PC-3 (cell line): ENCODE data around the gene SPIN4. TPM values are rescaled to one million over a fixed set of nuclear protein-coding genes. Genes with fewer than 3 reads are reported as not detected.

Source experiments
- ATAC-seq: fragments of 200-7000 bp; cut with Tn5 transposase; 2 replicates; pipeline ENCODE4 v1.9.1; 2020; ENCODE audit warnings: mild to moderate bottlenecking, moderate library complexity
- BruUV-seq: library from RNA; stranded (reverse); fragments of 400-500 nt; replicated peaks from 2 replicates; lab custom pipeline; 2021; lab: Mats Ljungman, UMichigan
- CTCF ChIA-PET: fragments of 300-600 bp; sonication (Branson Sonifier 250); formaldehyde crosslinking; loops from one replicate; lab custom pipeline; 2022; ENCODE audit warnings: antibody characterized with exemption; lab: Charles Lee
- POLR2A ChIA-PET: fragments of 300-600 bp; sonication (Branson Sonifier 250); formaldehyde crosslinking; loops from one replicate; lab custom pipeline; 2022; ENCODE audit warnings: antibody characterized with exemption; ENCODE audit not compliant: unreplicated experiment; lab: Charles Lee
- DNase-seq: peaks from one replicate; pipeline ENCODE4 v3.0.0-alpha.2; 2015
- H2AFZ ChIP-seq: fragments of 300-600 bp; sonication (generic); 2 replicates; pipeline ENCODE4 v1.6.0; 2016; ENCODE audit warnings: antibody characterized with exemption, low read length
- H3F3A ChIP-seq: fragments of 300-600 bp; sonication (generic); one replicate; pipeline ENCODE4 v1.6.0; 2017; ENCODE audit warnings: antibody characterized with exemption, low read length, control low read depth, mild to moderate bottlenecking; ENCODE audit not compliant: unreplicated experiment
- H3K27ac ChIP-seq: fragments of 300-600 bp; sonication (generic); 2 replicates; pipeline ENCODE4 v1.5.1; 2016; ENCODE audit warnings: mild to moderate bottlenecking, low read length
- H3K27me3 ChIP-seq: fragments of 300-600 bp; sonication (generic); 2 replicates; pipeline ENCODE4 v1.6.1; 2016; ENCODE audit warnings: low read length, mixed read lengths
- H3K36me3 ChIP-seq: fragments of 300-600 bp; sonication (generic); 2 replicates; pipeline ENCODE4 v1.6.1; 2016; ENCODE audit warnings: low read depth, mixed run types, low read length, mixed read lengths
- H3K4me1 ChIP-seq: fragments of 300-600 bp; sonication (generic); 2 replicates; pipeline ENCODE4 v1.5.1; 2016; ENCODE audit warnings: low read length; ENCODE audit not compliant: insufficient read depth
- H3K4me2 ChIP-seq: fragments of 300-600 bp; sonication (generic); 2 replicates; pipeline ENCODE4 v1.6.0; 2016; ENCODE audit warnings: low read length
- H3K4me3 ChIP-seq: fragments of 300-600 bp; sonication (generic); 2 replicates; pipeline ENCODE4 v1.5.1; 2016; ENCODE audit warnings: mild to moderate bottlenecking, low read length, mixed read lengths
- H3K79me2 ChIP-seq: fragments of 300-600 bp; sonication (generic); 2 replicates; pipeline ENCODE4 v1.6.1; 2017; ENCODE audit warnings: low read length, mixed read lengths
- H3K9ac ChIP-seq: fragments of 300-600 bp; sonication (generic); 2 replicates; pipeline ENCODE4 v1.6.0; 2016; ENCODE audit warnings: mild to moderate bottlenecking, low read length
- H3K9me2 ChIP-seq: fragments of 300-600 bp; sonication (generic); replicated peaks from 2 replicates; pipeline ENCODE4 v1.6.1; 2016; ENCODE audit warnings: mixed run types, low read length, mixed read lengths
- H3K9me3 ChIP-seq: fragments of 300-600 bp; sonication (generic); 2 replicates; pipeline ENCODE4 v1.6.1; 2016; ENCODE audit warnings: low read length, mixed read lengths
- H4K20me1 ChIP-seq: fragments of 300-600 bp; sonication (generic); 2 replicates; pipeline ENCODE4 v1.6.1; 2016; ENCODE audit warnings: low read length, mixed read lengths
- EZH2 ChIP-seq: fragments of 300-600 bp; sonication (generic); IDR thresholded peaks from one replicate; pipeline ENCODE4 v1.6.1; 2017; ENCODE audit warnings: antibody characterized with exemption, mild to moderate bottlenecking, low read length; ENCODE audit not compliant: unreplicated experiment
- EZH2phosphoT487 ChIP-seq: fragments of 300-600 bp; sonication (generic); IDR thresholded peaks from 2 replicates; pipeline ENCODE4 v1.6.1; 2018; ENCODE audit warnings: mild to moderate bottlenecking, antibody characterized with exemption, low read length, borderline replicate concordance
- intact Hi-C: fragments of 100-400 bp; cut with micrococcal nuclease; formaldehyde crosslinking; loops from 2 replicates; pipeline ENCODE4 v1.9.0; 2023
- total RNA-seq: library from RNA; depleted of rRNA; stranded (reverse); fragments of >200 nt; gene quantifications from 2 replicates; pipeline ENCODE4 v1.2.3, GENCODE V29; 2014
- TF ChIP-seq, protein P1 (sequence below): fragments of 300-600 bp; sonication (generic); conservative IDR thresholded peaks from 2 replicates; pipeline ENCODE4 v1.5.1; 2017; ENCODE audit warnings: antibody characterized with exemption, low read depth, mild to moderate bottlenecking, low read length

SPIN4 gene
- total RNA-seq, 1 experiment from 2014 or later, result 12.1 TPM

DNA sequence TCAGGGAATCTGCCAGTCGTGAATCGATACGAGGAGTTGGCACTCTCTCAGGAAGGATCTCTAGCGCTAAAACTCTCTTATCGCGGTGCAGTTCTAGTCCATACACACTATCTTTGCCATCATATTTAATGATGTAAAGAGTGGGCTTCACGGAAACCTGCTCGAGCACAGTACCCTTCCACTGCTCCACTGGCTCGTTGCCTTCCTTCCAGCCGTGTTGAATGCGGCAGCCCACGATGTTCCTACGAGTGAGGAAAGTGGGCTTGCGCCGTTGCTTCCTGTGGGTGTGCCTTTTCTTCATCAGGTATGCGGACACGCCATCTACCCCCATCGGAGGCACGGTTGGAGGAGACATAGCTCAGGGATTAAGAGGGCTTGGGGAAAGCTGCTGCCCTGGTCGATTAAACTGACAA lies 661 bp downstream of the SPIN4 start:
- TSS peak; percentile 40 for BruUV-seq
- peaks cover 44% of the 10 kb centered on the region for H3K79me2 ChIP-seq
- peaks cover 14% of the 10 kb centered on the region; the same call in 1 of the 2 replicates for H3K4me1 ChIP-seq
- peak overlapping the region; percentile 99 for H3K4me2 ChIP-seq
- H3F3A ChIP-seq, result no peaks in the 10 kb centered on the region
- intact Hi-C loops, result loop anchor here (5.0 kb wide), 3 partner anchors 72 to 407 kb away; no protein-coding TSS in a partner anchor
- no peaks in the 10 kb centered on the region for H3K9me3 ChIP-seq
- DNase-seq (peak; percentile 38), ATAC-seq (peak; percentile 52)
- ChIA-PET CTCF (no interaction called here), POLR2A (no interaction called here)
- no peaks in the 10 kb centered on the region for H3K36me3 ChIP-seq
- H4K20me1 ChIP-seq, result no peaks in the 10 kb centered on the region
- peak overlapping the region; percentile 96 for H3K4me3 ChIP-seq
- no peak for TF ChIP-seq EZH2
- H3K9me2 ChIP-seq, result no peaks in the 10 kb centered on the region
- H3K27me3 ChIP-seq, result no peaks in the 10 kb centered on the region
- peak overlapping the region; percentile 79 for H3K9ac ChIP-seq
- peak overlapping the region; percentile 89 for H2AFZ ChIP-seq
- H3K27ac ChIP-seq, result peak overlapping the region; percentile 63; the same call in 1 of the 2 replicates

DNA sequence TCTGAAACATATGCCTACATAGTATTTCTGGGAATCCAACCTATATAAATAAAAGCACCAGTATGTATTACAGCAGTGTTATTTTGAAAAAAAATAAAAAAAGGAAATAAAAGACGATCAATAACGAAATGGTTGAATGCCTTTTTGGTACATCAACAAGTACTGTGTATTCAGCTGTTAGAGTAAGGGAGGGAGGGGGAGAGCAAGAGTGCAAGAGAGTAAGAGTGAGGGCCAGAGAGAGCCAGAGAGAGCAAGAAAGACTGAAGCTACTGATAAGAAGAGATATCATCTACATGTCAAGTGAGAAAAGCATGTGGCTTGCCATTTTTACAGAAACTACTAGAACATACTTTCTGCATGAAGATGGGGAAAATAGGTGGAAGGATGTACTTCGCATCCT lies 1.8 kb downstream of the SPIN4 start:
- peaks cover 14% of the 10 kb centered on the region; the same call in 1 of the 2 replicates for H3K4me1 ChIP-seq
- no peak overlapping the region for H2AFZ ChIP-seq
- CTCF ChIA-PET, result no interaction called here
- peak overlapping the region; percentile 96 for H3K4me3 ChIP-seq
- H4K20me1 ChIP-seq, result no peaks in the 10 kb centered on the region
- DNase-seq, result peak; percentile 14
- H3K27ac ChIP-seq, result no peak overlapping the region
- POLR2A ChIA-PET, result no interaction called here
- ATAC-seq, result no peak
- H3K9ac ChIP-seq, result peak overlapping the region; percentile 17; the same call in 1 of the 2 replicates
- H3K27me3 ChIP-seq, result no peaks in the 10 kb centered on the region
- peaks cover 44% of the 10 kb centered on the region for H3K79me2 ChIP-seq
- no peaks in the 10 kb centered on the region for H3K9me2 ChIP-seq
- peak overlapping the region; percentile 99 for H3K4me2 ChIP-seq
- H3K9me3 ChIP-seq, result no peaks in the 10 kb centered on the region
- H3F3A ChIP-seq, result no peaks in the 10 kb centered on the region
- H3K36me3 ChIP-seq, result no peaks in the 10 kb centered on the region
- intact Hi-C loops, result no loop called here
- BruUV-seq, result no TSS peak
- TF ChIP-seq, protein P1, sequence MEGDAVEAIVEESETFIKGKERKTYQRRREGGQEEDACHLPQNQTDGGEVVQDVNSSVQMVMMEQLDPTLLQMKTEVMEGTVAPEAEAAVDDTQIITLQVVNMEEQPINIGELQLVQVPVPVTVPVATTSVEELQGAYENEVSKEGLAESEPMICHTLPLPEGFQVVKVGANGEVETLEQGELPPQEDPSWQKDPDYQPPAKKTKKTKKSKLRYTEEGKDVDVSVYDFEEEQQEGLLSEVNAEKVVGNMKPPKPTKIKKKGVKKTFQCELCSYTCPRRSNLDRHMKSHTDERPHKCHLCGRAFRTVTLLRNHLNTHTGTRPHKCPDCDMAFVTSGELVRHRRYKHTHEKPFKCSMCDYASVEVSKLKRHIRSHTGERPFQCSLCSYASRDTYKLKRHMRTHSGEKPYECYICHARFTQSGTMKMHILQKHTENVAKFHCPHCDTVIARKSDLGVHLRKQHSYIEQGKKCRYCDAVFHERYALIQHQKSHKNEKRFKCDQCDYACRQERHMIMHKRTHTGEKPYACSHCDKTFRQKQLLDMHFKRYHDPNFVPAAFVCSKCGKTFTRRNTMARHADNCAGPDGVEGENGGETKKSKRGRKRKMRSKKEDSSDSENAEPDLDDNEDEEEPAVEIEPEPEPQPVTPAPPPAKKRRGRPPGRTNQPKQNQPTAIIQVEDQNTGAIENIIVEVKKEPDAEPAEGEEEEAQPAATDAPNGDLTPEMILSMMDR, result no peak
- TF ChIP-seq EZH2, result no peak
- TF ChIP-seq EZH2phosphoT487, result no peak

DNA sequence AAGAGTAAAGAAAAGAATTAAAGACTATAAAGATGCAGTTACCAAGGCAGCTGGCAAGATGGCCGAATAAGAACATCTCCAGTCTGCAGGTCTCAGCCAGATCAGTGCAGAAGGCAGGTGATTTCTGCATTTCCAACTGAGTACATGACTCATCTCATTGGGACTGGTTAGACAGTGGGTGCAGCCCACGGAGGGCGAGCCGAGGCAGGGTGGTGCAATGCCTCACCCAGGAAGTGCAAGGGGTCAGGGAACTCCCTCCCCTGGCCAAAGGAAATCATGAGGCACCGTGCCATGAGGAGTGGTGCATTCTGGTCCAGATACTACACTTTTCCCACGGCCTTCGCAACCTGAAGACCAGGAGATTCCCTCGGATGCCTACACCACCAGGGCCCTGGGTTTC lies 20.5 kb downstream of the SPIN4 start:
- H4K20me1 ChIP-seq, result no peaks in the 10 kb centered on the region
- H3K9me3 ChIP-seq, result no peaks in the 10 kb centered on the region
- ATAC-seq (peak; percentile 35), DNase-seq (peak; percentile 56)
- H3F3A ChIP-seq, result no peaks in the 10 kb centered on the region
- TF ChIP-seq EZH2phosphoT487 (no peak), EZH2 (no peak)
- TF ChIP-seq, protein P1, result no peak
- POLR2A ChIA-PET, result no interaction called here
- peaks cover 2% of the 10 kb centered on the region; the same call in 1 of the 2 replicates for H3K36me3 ChIP-seq
- no peaks in the 10 kb centered on the region for H3K27me3 ChIP-seq
- intact Hi-C loops, result no loop called here
- no peaks in the 10 kb centered on the region for H3K79me2 ChIP-seq
- peak overlapping the region; percentile 29; the same call in 1 of the 2 replicates for H3K9ac ChIP-seq
- CTCF ChIA-PET, result no interaction called here
- peak overlapping the region; percentile 44; the same call in 1 of the 2 replicates for H3K27ac ChIP-seq
- no TSS peak for BruUV-seq
- H3K4me2 ChIP-seq, result no peak overlapping the region
- H3K9me2 ChIP-seq, result no peaks in the 10 kb centered on the region
- H3K4me3 ChIP-seq, result no peak overlapping the region
- no peak overlapping the region for H2AFZ ChIP-seq
- H3K4me1 ChIP-seq, result 0 out of 2 replicates have a peak, but pooled peaks cover 9% of the 10 kb centered on the region
